Stimulated activated naive CD4-positive, alpha-beta T cell (primary cell): ENCODE data around the gene FBXO22.
"Not testable (repeated sequence)": the region's sequence is repeated elsewhere in the genome, so short reads cannot be mapped to it uniquely, and the experiment has no call there.

Source experiments
- DNase-seq, 6 experiments: peaks; one replicate each; lab custom pipeline; 2025; lab: John Stamatoyannopoulos, UW

Gene FBXO22

DNA sequence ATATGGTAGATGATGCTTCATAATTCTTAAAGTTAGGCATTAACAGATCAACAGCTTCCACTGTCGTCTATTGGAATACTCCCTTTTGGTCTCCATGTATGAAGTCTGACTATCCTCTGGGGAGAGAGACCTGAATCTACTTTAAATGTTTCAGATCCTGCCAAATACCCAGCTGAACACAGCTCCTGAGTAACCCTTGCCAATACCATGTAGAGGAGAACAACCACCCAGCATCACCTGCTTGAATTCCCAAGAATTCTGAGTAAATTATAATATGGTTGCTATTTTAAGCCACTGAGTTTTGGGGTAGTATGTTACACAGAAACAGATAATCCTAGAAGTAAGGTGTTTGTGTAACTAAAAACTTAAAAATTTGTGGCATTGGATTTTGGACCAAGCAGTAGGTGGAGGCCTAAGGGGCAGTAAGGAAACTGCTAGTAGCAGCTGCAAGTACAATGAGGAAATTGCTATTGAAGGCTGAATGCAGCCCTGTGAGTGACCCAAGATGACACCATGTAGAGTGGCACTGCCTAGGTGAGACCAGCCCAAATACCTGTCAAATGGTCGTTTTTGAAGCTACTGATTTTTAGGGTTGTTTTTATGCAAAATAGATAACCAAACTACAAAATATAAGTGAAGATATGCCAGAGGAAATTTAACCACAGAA, 77.6 kb downstream of the FBXO22 start:
- no peak for DNase-seq

DNA sequence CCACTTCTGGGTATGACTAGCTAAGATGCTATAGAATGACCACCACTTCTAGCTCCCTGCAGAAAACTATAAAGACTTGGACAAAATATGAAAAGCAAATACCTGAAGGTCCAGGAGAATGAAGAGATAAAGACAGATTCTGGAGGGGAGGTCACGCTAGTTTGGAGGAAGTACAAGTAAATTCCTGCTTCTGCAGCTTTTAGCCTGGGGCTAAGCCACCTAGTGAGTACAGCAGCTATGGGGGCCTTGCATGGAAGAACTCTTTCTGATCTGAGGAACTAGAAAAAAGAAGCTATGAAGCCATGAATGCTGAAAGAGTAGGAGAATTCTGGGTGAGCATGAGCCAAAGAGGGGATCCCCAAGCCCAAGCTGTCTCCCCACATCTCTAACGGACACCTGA, 78.8 kb downstream of the FBXO22 start:
- DNase-seq = no peak

DNA sequence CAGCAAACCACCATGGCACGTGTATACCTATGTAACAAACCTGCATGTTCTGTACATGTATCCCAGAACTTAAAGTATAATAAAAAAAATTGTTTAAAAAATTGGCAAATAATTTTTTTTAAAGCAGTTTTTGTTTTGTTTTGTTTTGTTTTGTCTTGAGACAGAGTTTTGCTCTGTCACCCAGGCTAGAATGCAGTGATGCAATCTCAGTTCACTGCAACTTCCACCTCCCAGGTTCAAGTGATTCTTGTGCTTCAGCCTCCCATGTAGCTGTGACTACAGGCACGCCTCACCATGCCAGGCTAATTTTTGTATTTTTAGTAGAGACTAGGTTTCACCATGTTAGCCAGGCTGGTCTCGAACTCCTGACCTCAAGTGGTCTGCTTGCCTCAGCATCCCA, 81.0 kb downstream of the FBXO22 start:
- DNase-seq = not testable (repeated sequence)

DNA sequence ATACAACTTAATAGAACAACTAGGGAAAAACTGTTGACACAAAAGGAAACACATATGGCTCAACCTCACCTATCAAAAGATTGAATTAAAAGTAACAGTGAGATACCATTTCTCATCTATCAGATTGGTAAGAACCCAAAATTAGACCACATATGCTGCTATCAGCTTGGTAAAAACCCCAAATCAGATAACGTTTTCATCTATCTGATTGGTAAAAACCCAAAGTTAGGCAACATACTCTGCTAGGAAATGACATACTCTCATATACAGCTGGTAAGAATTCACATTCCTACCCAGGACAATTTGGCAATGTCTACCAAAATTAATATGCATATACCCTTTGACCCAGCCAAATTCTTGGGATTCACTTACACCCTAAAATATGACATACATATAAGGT, 82.3 kb downstream of the FBXO22 start:
- no peak for DNase-seq

DNA sequence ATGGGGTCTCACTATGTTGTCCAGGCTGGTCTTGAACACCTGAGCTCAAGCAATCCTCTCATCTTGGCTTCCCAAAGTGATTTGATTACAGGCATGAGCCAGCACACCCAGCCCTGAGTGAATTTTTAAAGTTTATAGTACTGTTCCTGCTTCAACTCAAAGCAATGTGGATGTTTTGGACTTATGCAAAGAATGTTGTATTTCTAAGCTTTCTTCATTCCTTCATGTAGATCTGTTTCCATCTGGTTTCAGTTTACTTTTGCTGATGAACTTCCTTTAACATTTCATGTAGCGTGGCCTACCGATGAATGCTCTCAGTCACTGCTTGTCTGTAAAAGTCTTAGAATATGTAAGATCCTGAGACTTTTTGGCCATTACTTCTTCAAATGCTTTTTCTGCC, 85.4 kb downstream of the FBXO22 start:
- no peak for DNase-seq

DNA sequence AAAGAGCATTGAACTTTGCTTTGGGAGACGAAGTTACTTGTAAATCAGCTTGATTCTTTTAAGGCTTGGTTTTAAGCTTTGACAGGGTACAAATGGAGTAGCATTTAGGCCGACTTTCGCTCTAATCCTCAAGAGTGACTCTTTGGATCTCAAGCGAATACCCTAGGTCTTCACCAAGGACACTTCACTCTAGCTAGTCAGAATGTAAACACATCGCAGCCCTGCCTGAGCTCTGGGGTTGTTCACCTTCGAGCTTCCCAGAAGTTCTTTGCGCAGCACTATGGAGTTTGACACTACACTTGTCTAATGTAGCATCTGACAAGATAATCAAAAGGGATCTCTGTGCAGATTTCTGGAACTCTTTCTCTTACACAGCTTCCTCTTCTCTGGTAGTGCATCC, 86.2 kb downstream of the FBXO22 start:
- no peak for DNase-seq
